ENCODE measurements around the gene NIPAL3.
"Not testable (repeated sequence)": the region's sequence is repeated elsewhere in the genome, so short reads cannot be mapped to it uniquely, and the experiment has no call there.

The NIPAL3 gene

DNA sequence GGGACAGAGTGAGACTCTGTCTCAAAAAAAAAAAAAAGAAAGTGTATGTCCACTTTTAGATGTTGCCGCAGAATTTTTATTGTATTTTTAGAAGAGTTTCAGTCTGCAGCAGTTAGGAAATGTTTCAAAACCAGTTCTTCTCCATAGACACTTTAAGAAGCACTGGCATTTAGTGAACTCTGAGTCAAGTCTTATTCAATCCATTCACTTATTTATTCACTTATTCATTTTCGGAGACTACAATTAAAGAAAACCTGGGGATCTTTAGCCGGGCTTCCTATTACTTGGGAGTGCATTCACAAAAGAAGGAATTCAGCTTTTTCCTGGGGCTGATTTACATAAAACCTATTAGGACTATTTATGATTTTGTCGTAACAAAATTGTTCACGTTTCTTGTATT is 99.3 kb downstream of the NIPAL3 start:
- no peak for DNase-seq (ENCODE audit: low read depth in 2 of 2, low spot score in 1 of 2)

GRCh38 chr1:24515671-24516209 is 100.1 kb downstream of the NIPAL3 start:
- DNase-seq (ENCODE audit: low read depth in 2 of 2, low spot score in 1 of 2) = not testable (repeated sequence)

DNA sequence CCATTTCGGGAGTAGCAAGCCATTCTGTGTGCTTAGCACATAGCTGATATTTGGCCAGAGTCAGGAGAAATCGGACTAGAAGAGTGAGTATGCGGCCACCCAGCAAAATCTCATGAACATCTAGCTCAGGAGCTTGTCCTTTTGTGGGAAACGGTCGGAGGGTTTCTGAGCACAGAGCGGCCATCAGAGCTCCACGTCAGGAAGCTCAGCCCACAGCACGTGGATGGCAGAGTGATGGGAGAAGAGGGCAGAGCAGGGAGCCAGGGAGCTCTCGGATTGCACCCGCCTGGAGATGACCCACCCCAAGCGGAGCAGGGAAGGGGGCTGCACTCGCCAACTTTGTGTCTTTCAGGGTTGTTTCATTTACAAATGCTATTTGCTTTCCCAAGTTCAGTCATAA is 100.9 kb downstream of the NIPAL3 start:
- DNase-seq (ENCODE audit: low read depth in 2 of 2, low spot score in 1 of 2) = no peak

- DNase-seq (ENCODE audit: low read depth in 2 of 2, low spot score in 1 of 2) = no peak
These were observed 102.3 kb downstream of the NIPAL3 start for GRCh38 chr1:24517898-24518297.

DNA sequence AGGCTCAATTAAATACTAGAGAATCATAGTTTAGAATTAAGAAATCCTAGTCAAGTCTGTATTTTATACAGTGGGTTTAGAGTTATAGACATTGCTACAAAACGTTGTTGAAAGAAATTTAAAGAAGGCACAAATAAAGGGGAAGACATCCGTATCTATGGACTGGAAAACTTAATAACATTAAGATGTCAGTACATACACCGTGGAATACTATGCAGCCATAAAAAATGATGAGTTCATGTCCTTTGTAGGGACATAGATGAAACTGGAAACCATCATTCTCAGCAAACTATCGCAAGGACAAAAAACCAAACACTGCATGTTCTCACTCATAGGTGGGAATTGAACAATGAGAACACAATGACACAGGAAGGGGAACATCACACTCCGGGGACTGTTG is 104.7 kb downstream of the NIPAL3 start:
- not testable (repeated sequence) for DNase-seq (ENCODE audit: low read depth in 2 of 2, low spot score in 1 of 2)

All from stimulated activated CD8-positive, alpha-beta memory T cell treated with anti-CD3 and anti-CD28 coated beads, Interleukin-4, amount 100 ng/mL, for 1 hour (primary cell).